ENCODE data around the gene PSMA2. TPM values are rescaled to one million over a fixed set of nuclear protein-coding genes. Genes with fewer than 3 reads are reported as not detected.

The PSMA2 gene
- total and polyA plus RNA-seq, 2 donors (not counting 3 experiments of a cell fraction or from before 2014, with no cell fraction given), result 107 to 118 TPM

GRCh38 chr7:42967391-42967790 is 35.4 kb upstream of the PSMA2 start:
- Histone ChIP-seq H3K36me3 (ENCODE audit: control insufficient read depth in 2 of 2, extremely low read depth in 1 of 2, insufficient read depth in 2 of 2, low read length in 2 of 2) (no peaks in the 10 kb centered on the region), H2AFZ (ENCODE audit: low read depth, low read length) (no peak overlapping the region), H3K4me1 (ENCODE audit: control insufficient read depth, extremely low read depth, insufficient read depth, low read length) (peaks cover 7% of the 10 kb centered on the region), H3K9me3 (replicated peaks; ENCODE audit: control insufficient read depth, insufficient read depth, low read length) (no peaks in the 10 kb centered on the region), H4K20me1 (replicated peaks; ENCODE audit: control insufficient read depth, extremely low read depth, insufficient read depth, low read length) (no peaks in the 10 kb centered on the region), H3K79me2 (ENCODE audit: control insufficient read depth, insufficient read depth, low read length) (no peaks in the 10 kb centered on the region), H3K27me3 (ENCODE audit: control insufficient read depth in 2 of 2, insufficient read depth in 2 of 2, low read length in 2 of 2) (no peaks in the 10 kb centered on the region), H3K27ac (ENCODE audit: insufficient read depth, low read depth, low read length) (no peak overlapping the region), H3K9me1 (replicated peaks; ENCODE audit: control insufficient read depth, extremely low read depth, insufficient read depth, low read length) (no peaks in the 10 kb centered on the region), H3K4me3 (replicated peaks in 1 of 3; ENCODE audit: insufficient read depth in 1 of 3, low read depth in 1 of 3, low read length in 3 of 3) (no peak overlapping the region), H3K4me2 (ENCODE audit: insufficient read depth, low read length) (no peak overlapping the region), H3K9ac (replicated peaks; ENCODE audit: extremely low read depth, insufficient read depth, low read length) (no peak overlapping the region)
- DNase-seq (ENCODE audit: low read depth, low spot score) (no peak), FAIRE-seq (no peak)
- no TSS peak for BruUV-seq (replicated peaks)
- TF ChIP-seq, protein P1, sequence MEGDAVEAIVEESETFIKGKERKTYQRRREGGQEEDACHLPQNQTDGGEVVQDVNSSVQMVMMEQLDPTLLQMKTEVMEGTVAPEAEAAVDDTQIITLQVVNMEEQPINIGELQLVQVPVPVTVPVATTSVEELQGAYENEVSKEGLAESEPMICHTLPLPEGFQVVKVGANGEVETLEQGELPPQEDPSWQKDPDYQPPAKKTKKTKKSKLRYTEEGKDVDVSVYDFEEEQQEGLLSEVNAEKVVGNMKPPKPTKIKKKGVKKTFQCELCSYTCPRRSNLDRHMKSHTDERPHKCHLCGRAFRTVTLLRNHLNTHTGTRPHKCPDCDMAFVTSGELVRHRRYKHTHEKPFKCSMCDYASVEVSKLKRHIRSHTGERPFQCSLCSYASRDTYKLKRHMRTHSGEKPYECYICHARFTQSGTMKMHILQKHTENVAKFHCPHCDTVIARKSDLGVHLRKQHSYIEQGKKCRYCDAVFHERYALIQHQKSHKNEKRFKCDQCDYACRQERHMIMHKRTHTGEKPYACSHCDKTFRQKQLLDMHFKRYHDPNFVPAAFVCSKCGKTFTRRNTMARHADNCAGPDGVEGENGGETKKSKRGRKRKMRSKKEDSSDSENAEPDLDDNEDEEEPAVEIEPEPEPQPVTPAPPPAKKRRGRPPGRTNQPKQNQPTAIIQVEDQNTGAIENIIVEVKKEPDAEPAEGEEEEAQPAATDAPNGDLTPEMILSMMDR (IDR thresholded peaks at IDR 0.05; ENCODE audit: extremely low read depth in 1 of 2, insufficient read depth in 1 of 2, low read depth in 1 of 2, low read length in 2 of 2), result no peak
- TF ChIP-seq, protein P2, sequence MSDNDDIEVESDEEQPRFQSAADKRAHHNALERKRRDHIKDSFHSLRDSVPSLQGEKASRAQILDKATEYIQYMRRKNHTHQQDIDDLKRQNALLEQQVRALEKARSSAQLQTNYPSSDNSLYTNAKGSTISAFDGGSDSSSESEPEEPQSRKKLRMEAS (IDR thresholded peaks at IDR 0.05; ENCODE audit: insufficient read depth, insufficient read length), result no peak
- TF ChIP-seq POLR2A (IDR thresholded peaks at IDR 0.05; ENCODE audit: low read depth, low read length) (no peak), JUN (IDR thresholded peaks at IDR 0.05; ENCODE audit: borderline replicate concordance, insufficient read depth, insufficient read length, low read depth) (no peak), GATA2 (IDR thresholded peaks at IDR 0.05; ENCODE audit: insufficient read depth, insufficient read length, low read depth, low read length) (no peak), MYC (IDR thresholded peaks at IDR 0.05; ENCODE audit: low read depth, low read length) (no peak), EZH2 (IDR thresholded peaks at IDR 0.05; ENCODE audit: borderline replicate concordance, low read depth, low read length, severe bottlenecking) (no peak), POLR2AphosphoS5 (IDR thresholded peaks at IDR 0.05; ENCODE audit: insufficient read depth, low read depth, low read length) (no peak), FOS (IDR thresholded peaks at IDR 0.05; ENCODE audit: borderline replicate concordance, insufficient read depth, low read length) (no peak)
- ChIA-PET CTCF (interaction anchor here (1.5 kb wide), 1 partner anchor 26 kb away, joined by 3 read pairs; no protein-coding TSS in a partner anchor), POLR2A (no interaction called here)
- dilution Hi-C loops (cut with MboI; ENCODE audit: extremely low pct_ligation_motif_present, low sequenced_read_pairs) (no loop called here), intact Hi-C loops (cut with micrococcal nuclease) (no loop called here)
